GM18519 (cell line): ENCODE measurements around the gene NHERF1.

Experiments
- ATAC-seq: cut with Tn5 transposase; IDR thresholded peaks from one replicate; pipeline ENCODE4 v1.9.1; 2021; ENCODE audit warnings: mild to moderate bottlenecking, moderate library complexity; ENCODE audit not compliant: unreplicated experiment, low FRiP score

NHERF1 gene

DNA sequence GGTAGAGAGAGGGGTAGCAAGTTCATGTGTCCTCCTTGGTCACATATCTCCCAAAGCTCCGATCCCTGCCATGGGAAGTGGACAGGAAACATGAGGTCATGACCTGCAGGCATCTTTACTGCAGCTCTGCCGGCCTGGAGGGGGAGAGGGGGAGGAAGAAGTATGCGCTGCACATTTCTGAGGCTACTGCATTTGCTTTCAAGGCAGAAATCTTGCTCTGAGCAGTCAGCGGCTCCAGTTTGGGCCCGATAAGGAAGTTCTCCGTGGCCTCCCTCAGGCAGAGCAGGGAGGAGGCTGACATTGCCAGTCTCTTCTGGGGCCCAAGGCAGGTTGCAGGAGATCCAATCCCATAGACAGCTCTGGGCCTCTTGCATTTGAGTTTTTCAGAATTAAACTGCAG is 1.5 kb upstream of the NHERF1 start:
- no peak for ATAC-seq

DNA sequence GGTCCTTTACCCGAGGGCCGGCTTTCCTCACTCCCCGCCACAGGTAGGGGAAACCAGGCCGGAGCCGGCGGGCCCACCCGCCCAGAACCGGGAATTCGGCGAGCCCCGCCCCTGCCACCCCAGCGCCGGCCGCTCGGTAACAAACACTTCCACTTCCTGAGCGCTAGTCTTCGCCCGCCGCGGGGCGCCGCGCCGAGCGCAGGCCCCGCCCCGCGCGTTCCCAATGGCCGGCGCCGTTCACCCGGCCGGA is 224 bp upstream of the NHERF1 start:
- ATAC-seq: no peak

DNA sequence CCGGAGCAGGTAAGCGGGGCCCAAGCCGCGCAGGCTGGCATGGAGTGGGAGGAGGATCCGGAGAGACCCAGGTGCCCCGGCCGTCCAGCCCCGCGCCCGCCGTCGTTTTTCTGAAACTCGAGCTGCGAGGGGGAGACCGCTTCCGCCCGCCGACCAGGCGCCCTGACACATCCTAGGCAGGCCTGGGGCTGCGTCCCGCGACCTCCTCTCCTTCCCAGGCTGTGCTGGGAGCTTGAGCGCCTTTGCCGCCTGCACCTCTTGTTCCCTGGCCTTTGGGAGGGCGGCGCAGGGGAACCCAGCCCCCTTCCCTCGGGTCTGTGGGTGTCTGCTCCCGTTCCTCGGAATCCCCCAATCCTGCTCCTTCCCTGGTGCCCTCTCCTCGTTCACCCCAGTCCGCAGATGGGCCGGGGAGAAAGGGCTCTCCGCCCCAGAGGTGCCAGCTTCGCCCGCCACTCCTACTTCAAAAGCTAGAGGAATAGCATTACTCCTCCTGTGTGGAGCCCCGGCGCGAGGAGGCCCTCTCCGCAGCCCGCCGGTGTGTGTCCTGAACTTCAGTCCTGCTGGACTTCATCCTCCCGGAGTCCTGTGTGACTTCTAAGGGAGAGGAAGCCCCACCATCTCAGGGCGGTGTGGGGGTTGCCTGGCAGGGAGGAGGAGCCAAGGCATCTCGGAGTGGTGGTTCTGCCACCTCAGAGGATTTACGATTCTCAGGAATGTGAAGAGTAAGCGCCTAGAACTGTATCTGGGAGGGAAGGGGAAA is 1.0 kb downstream of the NHERF1 start:
- ATAC-seq: no peak

DNA sequence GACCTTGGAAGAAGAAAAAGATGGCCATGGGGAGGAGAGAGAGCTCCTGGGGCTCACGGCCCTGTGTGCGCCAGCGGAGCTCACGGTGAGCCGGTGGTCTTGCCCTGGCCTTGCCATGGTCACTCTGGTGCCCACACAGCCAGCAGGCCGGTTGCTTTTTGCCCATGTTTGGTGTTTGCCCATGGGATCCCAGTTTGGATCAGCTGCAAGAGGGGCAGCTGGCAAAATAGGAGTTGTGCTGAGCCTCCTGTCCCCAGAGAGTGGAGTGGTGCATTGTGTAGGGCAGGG is 1.6 kb downstream of the NHERF1 start:
- ATAC-seq: no peak

DNA sequence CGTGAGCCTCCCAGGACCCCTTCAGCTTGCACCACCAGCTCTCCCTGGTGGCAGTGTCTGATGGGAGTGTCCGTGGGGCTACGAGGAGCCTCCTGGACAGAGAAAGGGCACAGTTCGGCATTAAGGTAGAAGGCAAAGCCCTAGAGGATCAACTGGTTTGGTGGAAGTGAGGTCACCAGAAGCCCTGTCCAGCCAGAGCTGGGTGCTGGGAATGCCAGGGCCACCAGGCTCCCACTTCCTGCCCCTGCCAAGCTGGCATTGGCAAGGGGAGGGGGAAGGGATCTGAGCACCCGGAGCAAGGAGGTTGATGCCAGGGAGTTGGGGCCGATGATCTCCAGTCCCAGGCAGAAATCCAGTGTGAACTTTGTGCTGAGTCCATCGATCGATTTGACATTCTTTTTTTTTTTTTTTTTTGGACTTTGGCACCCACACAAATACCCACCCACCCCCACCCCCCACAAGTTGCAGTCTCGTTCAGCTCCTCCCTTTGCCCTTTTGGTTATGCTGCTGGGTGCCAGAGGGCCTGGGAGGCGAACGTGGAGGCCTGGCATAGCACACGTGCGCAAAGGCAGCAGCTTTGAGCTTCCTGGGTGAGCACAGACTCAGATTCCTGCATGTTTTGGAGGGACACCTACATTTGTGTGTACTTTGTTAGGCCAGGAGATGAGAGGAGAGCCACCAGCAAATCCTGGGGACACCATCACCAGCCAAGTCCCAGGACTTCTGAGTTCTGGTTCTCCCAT is 2.1 kb downstream of the NHERF1 start:
- no peak for ATAC-seq

DNA sequence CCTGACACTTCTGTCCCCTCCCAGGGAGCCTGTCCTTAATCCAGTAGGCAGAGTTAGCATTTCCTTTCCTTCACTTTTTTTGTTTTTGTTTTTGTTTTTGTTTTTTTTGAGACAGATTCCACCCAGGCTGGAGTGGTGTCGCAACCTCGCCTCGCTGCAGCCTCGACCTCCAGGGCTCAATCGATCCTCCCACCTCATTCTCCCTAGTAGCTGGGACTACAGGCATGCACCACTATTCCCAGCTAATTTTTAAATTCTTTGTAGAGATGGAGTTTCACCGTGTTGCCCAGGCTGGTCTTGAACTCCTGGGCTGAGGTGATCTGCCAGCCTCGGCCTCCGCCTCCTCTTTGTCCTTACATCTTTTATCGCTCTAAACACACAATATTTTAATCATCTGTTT is 4.0 kb downstream of the NHERF1 start:
- no peak for ATAC-seq

DNA sequence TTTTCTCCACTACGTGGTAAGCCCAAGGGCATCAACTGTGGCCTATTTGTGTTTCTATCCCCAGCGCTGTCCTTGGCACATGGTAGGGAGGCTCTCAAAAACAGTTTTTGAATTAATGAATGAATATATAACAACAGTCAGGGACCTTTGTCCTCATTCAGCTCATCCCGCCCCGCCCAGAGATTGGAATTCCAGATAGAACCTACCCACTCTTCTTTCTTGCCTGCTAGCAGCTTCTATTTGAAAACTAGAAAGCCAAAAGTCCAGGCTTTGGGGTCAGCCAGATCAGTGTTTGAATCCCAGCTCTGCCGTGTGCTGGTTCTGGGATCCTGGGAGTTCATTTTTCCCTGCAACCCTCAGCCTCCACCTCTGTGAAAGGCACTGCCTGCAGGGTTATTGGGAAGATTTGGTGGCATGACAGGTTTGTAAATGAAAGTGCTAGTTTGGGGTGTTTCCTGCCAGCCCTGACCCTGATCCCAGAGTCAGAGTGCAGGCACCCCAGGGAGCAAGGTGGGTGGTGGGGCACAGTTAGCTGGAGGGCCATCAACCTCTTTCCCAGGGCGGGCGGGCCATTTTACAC is 4.5 kb downstream of the NHERF1 start:
- no peak for ATAC-seq

DNA sequence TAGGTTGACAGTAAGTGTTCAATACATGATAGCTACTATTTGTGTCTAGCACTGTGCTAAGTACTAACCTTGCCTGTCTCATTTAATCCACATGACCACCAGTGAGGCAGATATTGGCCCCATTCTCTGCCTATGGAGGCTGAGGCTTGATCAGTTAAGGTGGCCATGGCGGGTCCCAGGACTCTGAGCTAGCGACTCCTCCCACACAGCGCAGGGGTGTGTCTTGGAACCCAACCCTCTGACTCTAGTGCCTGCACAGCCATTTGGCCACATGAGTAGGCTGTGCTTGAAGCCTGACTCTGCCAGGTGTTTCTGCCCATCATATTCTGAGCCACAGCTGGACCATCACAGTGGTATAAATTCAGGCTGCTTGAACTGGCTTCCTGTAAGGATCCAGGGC is 6.4 kb downstream of the NHERF1 start:
- no peak for ATAC-seq

DNA sequence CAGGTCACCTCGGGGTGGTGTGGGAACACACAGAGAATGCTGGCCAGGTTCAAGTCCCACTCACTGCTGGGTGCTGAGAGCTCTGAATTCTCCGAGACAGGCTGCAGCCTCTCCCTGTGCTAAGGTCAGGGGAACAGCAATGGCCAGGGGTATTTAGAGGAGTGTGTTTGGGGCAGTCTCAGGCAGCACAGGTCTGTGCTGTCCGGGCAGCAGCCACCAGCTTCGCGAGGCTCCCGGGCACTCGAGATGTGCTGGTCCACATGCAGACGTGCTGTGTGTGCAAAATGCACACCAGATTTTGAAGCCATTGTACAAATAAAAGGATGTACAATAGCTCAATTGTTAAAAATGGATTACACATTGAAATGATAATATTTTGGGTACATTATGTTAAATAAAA is 7.1 kb downstream of the NHERF1 start:
- no peak for ATAC-seq

DNA sequence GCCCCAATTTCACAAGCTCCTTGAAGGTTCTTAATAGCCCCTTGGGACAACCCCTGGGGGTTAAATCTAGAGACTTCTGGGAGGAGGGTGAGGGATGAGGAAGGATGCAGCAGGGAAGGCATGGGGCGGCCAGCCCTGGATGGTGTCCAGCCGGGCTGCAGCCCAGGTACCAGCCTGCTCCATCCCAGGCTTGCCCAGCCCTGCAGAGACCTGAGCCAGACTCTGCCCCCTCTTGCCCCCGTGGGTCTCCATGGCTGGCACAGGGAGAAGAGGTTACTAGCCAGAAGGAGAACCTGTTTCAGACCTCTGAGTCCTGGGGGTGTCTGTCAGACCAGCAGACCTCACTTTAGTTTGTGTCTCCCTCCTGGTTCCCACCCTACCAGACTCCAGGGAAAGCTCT is 8.5 kb downstream of the NHERF1 start:
- no peak for ATAC-seq

DNA sequence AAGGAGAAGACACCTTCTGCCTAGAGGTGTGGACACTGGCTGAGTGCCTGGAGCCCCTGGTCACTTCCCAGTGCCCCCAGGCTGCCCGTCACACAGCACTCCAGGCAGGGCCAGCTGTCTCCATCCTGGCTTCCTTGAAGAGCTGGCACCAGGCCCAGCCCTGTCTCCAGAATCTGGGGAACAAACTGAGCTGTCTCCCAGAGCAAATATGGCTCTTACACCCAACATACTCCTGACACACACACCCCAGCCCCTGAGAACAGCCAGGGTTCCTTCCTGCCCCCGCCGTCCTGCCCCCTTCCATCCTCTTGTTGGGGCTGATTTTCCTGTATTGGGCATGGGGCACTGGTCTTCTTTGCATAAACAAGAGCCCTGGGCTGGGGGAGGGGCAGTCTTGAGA is 9.1 kb downstream of the NHERF1 start:
- ATAC-seq: no peak

DNA sequence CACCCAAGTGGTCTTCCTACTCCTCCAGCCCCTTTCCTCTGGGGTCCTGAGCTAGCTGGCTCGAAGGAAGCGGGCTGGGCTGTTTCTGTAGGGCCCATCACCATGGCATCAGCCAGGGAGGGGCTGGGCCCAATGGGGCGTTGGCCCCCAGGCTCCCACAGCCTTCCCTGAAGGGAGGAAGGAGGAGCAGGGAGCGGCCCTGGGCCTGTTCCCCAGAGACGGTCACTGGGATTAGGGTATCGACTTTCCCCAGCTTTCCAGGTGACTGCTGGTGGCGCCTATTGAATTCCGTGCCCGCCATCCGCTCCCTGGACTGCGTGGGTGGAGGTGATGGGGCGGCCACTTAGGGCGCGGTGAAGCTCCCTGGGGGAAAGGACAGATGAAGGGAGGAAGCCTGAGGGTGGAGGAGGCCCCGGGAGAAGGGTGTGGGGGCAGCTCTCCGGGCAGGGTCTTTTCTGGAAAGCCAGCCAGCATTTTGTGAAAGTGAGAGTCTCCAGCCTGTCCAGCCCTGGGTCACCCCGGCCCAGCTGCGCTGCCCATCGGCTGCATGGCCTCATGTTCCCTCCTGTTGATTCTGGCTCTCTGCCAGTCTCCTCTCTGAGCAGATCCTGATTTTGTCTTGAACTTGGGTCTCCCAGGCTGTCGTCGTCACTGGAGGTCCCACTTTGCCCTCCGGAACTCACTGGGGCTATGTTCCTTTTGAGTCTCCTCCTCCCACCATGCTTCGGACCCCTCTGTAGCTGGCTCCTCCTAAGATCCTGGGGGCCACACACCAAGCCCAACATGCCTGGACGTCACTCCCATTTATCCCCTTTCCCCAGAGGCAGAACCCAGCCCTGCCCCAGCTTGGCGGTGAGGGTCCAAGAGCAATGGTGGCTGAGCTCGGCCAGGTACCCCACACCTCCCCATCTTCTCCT is 9.8 kb downstream of the NHERF1 start:
- no peak for ATAC-seq

DNA sequence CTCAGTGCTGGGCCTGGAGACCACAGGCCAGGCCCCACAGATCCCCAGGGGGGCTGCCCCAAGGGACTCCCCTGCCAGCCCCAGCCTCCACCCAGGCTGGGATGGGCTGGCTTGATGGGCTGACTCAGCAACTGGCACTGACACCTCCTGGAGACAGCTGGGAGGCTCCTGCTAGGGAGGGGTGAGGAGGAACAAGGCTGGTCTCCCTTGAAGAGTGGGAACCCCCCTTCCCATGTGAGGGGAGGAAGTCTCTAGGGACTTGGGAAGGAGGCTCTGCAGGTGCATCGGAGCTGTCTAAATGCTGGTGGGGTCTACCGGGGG is 10.4 kb downstream of the NHERF1 start:
- ATAC-seq: no peak

DNA sequence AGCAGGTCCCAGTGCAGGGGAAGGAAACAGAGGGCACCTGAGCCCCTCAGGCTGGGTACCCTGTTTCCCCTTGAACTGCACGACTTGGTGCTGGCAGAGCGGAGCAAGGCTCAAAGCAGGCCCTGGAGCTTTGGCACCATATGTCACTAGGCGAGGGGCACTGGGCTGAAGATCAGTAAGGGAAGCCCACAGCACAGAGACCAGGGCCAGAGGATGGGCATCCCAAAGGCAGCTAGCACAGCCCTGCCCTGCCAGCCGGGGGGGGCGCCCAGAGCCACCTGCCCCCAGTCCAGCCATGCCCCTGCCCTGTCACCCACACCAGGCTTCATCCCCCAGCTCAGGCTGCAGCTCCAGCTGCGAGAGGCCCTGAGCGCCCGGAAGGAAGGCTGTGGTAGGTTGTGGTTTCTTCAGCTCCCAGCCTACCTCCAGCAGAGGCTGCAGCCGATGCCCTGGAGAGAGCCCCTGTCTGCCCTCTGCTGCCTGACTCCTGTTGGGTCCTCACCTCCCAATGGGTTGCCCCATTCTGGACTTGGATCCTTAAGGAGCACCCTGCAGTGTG is 10.9 kb downstream of the NHERF1 start:
- no peak for ATAC-seq

DNA sequence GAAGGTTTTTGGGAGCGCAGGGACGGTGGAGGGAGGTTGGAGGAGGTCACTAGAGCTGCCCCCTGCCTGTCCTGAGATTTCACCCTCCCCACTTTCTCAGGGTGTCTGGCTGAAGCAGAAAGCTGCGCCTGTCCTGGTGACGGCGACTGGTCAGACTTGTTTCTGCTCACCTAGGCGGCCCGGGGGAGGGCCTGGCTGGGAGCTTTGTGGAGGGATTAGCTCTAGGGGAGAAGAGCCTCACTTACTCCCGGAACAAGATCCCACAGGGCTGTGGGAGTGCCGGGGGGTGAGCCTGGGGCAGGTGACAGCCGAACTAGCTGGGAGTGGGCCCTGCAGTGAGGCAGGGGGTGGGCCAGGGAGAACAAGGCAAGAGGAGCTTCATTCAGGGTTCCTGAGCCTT is 11.5 kb downstream of the NHERF1 start:
- ATAC-seq: no peak

DNA sequence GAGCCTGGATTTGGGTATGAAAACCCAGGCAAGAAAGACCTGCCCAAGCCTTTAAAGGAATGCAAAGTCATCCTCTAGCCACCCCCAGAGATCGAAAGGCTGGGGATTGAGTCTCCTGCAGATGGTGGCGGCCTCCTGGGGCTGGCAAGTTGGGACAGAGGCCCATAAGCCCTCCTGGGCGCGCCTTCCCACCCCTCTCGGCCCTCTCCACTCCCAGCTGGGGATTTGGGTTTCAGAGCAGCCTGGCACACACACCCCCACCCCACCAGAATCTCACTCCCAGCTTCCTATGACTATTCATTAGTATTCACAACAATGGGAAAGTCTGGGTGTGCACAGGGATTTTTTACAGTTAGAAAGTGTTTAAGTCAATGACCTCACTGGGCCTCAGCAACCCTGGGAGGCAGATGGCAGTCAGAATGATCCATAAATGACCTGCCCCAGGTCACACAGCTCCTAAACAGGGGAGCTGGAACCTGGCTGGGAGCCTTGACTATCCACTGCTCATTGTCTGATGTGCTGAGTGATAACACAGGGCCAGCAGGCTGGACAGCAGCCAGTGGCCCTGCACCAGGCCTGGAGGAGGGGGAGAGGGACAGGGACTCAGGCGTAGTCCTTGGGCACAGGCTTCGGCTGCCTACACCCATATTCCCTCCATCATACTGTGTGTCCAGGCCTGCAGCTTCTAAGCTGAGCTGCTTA is 12.1 kb downstream of the NHERF1 start:
- ATAC-seq: no peak

DNA sequence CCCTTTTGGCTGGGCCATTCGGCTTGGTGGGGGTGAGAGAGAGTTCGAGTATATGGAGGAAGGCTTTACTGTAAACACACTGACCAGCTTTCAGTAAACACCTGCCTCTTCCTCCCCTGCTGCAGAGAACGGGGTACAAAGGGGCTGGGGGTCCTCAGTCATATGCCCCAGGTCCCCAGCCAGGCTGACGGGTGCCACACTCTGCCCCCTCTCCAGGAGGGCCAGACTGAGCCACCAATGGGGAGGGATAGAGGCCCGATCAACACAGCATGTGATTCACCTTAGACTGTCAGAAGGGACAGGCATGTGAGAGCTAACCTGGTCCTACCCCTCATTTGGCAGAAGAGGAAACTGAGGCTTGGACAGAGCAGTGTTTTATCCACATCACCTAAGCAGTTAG is 13.0 kb downstream of the NHERF1 start:
- ATAC-seq: no peak

DNA sequence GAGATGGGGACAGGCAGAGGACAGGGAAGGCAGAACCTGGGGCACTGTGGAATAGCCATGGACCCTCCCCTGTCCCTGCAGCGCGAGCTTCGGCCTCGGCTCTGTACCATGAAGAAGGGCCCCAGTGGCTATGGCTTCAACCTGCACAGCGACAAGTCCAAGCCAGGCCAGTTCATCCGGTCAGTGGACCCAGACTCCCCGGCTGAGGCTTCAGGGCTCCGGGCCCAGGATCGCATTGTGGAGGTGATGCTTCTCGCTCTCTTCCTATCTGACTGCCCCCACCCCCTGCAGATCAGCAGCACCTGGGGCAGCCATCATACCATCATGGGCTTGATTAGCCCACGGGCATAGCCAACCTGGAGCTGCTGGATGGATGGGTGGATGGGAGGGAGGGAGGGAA is 13.5 kb downstream of the NHERF1 start:
- no peak for ATAC-seq

DNA sequence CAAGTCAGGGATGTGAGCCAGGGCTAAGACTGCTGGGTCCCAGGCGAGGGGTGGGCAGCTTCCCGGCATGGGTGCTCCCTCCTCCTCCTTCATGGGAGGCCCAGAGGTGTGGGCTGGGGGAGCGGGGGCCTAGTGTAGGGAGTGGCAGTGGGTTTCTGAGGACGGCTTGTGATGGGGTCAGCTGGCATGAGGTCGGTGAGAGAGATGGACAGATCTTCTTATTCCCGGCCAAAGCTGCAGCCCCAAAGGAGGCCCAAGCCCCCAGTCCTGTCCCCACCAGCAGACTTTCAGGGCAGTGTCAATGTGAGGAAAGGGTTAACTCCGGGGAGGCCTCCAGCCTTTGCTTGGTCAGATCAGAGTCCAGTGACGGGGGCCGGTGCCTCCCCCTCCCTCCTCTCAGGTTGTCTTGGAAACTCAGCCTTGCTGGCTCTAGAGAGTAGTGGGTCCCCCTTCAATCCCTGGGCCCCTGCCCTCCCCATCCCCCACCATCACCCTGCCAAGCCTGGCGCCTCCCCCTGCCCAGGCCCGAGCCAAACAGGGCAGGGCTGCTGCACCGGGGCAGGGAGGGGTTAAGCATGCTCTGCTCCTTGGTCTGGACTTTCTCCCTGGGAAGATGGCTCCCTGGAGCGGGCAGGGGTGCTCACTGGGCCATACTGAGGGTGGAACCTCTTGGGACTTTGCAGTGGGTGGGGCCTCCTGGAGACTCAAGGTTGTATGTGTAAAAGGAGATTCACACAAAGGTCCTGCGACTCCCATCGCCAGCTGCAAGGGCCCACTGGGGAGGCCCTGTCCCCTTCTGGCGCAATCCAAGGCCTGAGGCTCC is 15.3 kb downstream of the NHERF1 start:
- ATAC-seq: no peak

DNA sequence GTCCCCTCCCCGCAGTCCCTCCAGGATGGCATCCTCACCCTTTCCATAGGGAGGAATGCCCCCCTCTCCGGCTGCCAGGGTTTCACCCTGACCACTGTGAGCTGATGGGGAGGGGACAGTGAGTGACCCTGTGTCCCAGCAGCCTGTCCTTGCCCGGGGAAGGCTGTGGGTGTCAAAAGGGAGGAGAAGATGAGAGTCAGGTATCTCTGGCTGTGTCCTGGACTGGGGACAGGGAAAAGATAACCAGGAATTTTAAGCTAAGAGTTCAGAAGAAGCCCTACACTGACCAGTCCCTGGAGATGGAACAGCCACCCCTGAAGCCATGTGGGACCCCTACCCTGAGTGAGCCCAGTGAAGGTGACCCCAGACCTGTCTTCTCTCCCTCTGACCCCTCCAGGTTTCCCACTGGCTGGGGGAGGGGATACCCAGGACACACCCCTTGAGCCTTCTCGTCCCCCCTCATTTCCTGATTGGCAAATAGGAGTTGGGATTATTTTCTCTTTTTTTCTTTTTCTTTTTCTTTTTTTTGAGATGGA is 16.4 kb downstream of the NHERF1 start:
- no peak for ATAC-seq
